Right renal pelvis (tissue), 4 donors: ENCODE data around the gene LGI1. TPM values are rescaled to one million over a fixed set of nuclear protein-coding genes. Genes with fewer than 3 reads are reported as not detected.

Experiments used
- DNase-seq, 4 donors: peaks; one replicate each; pipeline ENCODE4 v3.0.0-alpha.2; 2013; ENCODE audit warnings: low read depth in 4 of 4, low spot score in 3 of 4, missing footprints in 1 of 4
- polyA plus RNA-seq, 4 donors: library from polyadenylated mRNA; unstranded; fragments of 120-200 nt; gene quantifications; one replicate each; pipeline ENCODE4 v1.2.1, GENCODE V29; 2013; ENCODE audit not compliant: insufficient read length in 4 of 4

The LGI1 gene
- polyA plus RNA-seq, 4 donors: 4.5 to 8.2 (median 7.2) TPM

DNA sequence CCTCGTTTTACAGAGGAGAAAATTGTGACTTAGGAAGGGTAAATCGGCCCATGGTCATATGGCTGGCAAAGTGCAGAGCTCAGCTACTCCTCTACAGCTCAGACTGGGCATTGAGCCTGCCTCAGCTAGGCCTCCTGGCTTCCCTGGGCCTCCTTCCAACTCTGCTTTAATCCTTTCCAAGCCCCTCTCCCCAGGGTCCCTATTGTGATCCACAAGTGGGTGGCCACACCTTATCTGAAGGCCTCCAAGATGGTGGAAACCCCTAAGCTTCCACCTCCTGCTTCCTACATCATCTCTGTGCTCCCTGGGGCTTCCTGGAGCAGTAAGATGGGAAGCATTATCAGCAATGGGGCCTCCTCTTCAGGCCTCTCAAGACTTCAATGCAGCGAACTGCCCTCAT, 3.0 kb upstream of the LGI1 start:
- no peak for DNase-seq

DNA sequence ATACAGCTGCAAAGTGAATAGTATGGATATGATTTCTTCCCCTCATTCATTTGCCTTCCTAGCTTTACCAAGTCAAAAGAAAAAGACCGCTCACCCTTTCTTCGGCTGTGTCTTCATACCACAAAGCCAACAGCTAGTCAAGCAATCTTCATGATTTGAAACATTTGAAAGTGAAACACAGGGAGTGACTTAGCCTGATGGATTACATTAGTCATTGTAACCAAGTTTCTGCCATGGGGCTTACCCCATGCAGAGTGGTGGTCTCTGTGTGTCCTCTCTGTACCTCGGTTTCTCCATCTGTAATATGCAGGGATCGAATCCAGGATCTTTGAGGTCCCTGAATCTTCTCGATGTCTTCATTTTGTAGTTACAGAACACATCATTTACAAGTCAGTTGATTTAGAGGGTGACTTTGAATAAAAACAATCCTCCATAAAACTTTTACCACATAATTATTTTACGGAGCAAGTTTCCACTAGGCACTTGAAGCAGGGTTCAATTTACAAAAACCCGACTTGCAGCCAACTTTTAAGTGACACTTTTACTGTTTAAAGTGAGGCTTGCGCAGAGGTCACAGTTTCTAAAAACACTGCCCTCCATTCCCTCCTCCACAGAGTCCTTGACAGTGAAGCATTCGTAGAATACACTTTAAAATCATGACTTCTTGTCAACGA, 2.2 kb upstream of the LGI1 start:
- no peak for DNase-seq

DNA sequence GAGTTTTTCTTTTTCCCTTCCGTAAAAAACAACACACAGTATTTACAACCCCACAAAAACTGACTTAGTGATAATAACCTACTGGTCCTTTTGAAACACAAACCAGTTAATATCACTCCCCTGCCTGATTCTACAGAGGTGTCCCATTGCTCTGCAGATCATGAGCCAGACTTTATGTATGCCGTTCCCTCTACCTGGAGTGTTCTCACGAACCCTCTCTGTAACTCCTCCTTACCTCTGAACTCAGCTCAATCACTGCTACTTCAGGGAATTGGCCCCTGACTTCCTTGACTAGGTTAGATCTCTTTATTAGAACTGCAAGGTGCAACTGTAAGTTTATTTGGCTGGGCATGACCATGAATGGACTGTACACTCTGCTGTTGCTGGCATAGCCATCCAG, 1.6 kb upstream of the LGI1 start:
- no peak for DNase-seq

DNA sequence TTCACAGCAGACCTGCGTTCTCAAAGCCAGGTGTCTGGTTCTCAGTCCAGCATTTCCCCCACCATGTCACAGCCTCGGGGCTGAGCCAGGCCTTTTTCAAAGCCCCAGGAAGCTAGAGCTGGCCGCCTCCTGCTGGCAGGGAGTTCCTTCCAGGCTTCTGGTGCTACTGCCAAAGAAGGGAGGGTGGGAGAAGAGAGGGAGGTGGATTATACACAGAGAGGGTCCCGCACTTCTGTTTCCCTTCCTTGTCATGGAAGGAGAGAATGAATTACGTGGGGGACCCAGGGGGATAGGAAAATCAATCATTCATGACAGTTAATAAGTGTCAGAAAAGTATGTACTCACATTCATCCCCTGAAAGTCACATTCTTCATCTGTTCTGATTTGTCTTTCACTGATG, 600 bp upstream of the LGI1 start:
- no peak for DNase-seq

DNA sequence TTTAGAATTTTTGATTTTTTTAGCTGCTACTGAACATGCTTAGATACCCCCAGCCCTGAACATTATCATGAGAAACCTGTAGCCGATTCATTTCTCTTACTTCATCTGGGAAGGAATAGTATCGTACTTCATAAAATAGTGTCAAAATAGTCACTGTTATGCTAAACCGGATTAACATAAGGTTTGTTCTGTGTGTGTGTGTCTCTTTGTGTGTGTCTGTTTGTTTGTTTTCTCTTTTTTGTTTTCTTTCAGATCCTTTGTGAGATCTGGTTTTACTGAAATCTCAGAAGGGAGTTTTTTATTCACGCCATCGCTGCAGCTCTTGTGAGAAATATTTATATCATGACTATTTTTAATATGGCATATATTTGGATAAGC, 761 bp downstream of the LGI1 start:
- no peak for DNase-seq

DNA sequence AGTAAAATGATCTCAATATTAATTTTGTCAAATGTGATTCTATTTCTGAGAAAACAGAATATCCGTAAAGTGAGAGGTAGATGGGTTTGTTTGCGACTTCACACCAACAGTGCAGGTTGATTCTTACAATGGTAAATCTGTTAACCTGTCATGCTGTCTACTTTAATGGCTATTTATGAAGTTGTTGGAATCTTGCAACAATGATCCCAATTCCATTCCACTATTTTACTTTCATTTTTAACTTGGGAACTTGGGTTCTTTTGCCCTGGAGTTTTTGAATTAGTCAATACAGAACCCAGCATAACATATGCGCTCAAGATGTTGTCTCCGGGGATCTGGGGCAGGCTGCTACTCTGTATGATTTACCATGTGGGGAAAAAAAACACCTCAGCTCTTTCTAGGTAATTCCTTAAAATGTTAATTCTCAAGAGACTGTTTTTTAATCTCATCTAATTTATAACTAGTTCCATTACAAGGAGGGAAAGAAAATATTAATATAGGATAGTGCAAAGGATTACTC, 1.2 kb downstream of the LGI1 start:
- DNase-seq: no peak

DNA sequence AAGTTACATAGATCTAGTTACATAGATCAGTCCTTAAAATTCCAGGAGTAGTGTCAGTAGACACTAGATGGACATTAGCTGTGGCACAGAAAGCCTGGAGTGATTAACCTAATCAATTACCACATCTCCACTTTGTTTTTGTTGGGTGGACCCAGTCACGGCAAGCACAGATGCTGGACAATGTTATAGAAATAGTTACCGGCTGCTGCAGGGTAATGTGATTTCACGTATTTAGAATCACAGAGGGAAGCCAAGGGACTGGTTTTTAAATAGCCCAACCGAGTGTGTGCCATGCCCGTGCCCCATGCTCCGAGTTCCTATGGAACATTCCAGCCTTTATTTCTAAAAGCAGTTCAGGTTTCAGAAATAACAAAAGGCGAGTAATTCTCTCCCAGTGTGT, 2.8 kb downstream of the LGI1 start:
- DNase-seq: no peak

DNA sequence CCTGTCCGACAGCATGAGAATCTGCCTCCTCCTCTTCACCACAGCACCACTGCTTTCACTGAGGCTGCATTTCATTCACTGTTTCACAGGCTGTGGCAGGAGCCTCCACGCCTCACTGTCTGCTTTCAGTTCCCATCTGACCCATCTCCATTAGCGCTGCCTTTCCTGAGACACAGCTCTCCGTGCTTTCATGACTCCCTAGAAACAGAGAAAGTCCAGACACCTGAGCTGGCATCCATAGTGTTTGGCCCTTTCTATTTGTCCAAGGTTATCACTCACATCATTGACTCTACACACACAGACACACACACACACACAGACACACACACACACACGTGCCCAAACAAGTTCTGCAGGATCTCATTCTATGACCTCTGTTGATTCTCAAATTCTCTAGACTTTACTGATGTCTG, 5.2 kb downstream of the LGI1 start:
- DNase-seq: no peak

DNA sequence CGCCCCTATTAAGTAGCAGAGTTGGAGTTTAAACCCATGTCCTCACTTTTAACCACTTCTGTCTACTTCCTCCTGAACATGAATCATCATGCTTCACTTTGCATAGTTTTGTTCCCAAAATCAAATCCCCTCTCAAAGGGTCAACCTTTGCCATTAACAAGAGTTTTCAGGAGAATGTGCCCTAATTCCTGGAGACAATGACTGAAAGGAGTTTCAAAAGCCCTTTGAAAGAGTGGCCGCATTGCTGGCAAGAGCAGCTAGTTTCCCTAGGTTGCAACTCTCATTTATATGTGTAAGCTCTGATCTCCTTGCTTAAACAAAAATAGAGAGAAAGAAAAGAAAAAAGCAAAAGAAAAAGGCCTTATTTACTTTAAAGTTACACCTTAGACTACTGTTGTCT, 9.2 kb downstream of the LGI1 start:
- no peak for DNase-seq

DNA sequence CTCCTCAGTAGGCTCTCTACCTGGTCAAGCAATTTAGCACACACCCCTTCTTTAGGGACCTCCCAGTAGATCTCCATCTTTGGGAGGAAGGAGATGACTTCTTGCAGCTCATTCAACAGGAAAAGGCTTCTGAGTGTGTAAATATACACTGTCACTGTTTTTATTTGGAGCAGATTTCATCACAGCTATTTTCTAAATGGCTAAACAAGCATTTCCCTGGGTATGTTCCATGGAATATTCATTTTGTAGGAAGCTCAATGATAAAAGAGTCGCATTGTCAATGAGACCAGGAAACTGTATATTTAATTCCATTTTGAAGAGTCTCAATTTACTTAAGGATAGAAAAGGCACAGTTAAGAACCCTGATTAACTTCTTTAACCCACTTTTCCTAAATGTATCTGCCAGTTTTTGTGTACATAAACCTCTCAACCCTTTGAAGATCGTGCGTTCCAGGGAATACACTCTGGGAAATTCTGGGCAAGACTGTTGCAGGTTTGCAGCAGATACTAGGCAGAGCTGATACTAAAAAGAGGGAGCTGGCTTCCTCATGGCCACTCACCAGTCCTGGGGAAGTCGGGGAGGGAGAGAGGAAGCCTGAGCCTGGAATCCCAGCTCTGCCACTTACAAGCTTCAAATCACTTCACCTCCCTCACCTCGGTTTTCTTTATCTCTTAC, 10.1 kb downstream of the LGI1 start:
- no peak for DNase-seq

DNA sequence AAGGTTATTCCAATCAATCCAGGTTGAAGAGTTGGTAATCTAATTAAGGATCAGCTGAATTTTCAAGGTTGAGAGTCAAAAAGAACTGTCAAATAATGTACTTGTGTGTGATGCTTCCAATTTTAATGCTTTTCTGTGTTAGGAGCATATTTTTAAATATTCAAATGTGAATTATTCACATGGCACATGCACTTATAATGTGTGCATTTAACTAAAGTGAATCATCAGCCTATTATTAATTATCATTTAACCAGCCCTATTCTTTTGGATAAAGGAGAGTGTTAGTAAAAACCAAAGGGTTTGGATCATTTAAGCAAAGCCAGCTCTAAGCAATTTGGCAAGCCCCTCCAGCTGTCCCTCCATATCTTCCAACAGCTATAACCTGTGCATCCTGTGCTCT, 11.2 kb downstream of the LGI1 start:
- no peak for DNase-seq

DNA sequence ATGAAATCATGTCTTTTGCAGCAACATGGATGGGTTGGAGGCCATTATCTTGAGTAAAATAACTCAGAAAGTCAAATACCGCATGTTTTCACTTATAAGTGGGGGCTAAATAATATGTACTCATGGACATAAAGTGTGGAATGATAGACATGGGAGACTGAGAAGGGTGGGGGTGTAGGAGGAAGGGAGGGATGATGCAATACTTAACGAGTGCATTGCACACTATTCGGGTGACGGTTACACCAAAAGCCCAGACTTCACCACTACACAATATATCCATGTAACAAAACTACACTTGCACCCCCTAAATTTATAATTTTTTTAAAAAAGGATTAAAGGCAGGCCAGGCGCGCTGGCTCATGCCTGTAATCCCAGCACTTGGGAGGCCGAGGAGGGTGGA, 13.6 kb downstream of the LGI1 start:
- DNase-seq: no peak

DNA sequence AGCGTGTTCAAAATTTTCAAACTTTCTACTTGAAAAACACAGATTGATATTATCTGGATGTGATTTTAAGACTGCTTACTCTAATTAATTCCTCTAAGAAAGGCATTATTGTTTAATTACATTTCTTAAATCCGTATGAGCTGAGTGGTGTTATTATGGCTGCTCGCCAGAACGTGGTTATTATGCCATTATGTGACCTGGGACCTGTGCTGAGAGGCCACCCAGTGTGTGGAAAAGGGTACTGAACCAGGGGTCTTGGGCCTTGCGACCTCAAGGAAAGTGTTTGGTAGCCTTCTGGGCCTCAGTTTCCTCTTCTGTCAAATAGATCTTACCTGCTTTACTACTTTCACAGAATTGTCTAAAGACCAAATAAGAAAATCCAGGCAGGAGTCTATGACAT, 15.4 kb downstream of the LGI1 start:
- DNase-seq: no peak

DNA sequence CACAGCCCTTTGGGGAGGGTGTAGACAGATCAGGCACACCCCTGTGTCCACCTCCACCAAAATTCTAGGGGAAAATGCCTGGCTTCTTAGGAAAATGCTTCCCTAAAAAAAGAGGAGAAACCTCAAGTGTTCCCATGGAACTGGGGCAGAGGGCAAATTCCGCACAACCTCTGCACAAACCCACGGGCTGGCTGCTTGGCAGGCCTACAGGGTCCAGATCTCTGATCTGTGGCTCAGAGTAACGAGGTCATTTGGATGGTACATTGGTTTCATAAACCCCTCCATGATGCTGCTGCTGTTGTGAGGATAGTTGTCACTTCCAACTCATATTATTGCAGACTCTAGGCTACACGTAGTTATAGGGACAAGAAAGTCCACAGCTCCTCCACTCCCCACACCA, 16.0 kb downstream of the LGI1 start:
- DNase-seq: no peak

DNA sequence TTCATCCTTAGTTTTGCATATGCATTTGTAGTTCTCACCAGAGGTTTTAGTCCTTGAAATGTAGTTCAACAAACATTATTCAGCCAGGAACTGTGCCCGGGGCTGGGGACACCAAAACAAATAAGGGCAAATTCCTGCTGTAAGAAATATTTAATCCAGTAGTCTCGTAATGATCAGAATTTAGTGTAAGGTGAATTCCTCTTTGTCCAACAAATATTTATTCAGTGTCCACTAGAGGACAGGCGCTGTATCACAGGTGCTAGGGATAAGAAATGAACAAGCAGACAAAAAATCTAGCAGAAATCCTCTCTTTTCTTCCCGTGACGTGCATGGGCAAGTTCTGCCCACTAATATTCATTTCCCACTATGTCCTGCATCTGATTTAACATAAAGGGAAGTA, 17.6 kb downstream of the LGI1 start:
- no peak for DNase-seq

DNA sequence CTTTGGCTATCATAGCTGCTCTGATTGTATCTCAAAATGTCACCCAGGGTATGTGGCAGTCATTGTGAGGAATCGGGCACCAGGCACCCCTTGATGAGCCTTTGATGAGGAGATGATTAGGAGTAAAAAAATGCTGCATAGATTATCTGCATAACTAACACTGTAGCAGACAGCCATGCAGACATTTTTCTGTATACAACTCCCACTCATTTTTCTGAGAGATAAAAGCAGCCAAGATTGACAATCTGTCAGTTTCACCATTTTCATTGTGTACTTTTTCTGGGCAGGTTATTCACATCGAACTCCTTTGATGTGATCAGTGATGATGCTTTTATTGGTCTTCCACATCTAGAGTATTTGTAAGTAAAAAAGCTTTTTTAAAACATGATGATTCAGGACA, 19.4 kb downstream of the LGI1 start:
- DNase-seq: no peak

DNA sequence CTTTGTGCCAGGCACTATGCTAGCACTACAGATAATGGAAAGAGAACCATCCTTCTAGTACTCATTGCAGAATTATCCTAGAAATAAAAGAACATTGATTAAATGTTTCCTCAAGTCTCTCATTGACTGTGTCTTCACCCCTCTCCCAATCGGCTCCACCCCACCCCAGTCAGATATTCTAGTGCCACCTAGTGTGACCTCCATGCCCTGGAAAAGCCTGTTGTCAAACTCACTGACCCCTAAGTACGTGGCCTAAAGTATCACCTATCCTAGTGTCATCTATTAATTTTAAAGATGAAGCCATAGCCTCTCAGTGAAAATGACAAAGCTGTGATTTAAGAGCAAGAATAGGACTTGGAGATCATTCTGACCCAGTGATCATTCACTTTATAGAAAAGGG, 26.3 kb downstream of the LGI1 start:
- no peak for DNase-seq

DNA sequence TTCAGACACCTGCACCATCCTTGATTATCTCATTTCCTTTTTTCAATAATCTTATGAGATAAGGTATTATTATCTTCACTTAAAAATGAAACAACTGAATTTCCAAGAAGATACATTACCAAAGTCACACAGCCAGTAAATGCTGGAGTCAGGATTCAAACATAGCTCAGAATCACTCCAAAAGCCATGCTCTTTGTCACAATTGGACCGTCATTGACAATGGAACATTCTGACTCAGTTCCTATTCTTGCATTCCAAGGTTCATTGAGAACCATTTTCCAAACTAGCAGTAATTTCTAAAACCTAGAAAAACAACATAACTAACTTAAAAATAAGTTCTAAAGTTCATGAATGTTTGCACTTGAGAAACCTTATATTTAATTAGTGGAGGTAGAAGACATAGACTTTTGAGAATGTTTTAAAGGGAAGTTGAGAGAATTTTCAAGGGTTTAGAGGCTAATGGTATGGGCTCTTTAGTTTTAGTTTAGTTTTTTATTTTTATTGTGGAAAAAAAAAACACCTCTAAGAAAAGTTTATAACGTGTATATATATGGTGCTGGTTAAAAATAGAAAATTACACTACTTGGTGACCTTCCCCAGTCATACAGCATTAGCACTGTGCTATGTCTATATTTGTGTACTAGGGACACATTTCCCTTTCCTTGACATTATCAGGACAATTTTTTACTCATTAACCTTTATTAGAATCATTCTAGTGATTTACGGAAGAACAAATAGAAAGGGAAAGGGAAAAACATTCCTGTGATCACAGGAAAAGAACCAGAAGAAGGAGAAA, 30.9 kb downstream of the LGI1 start:
- DNase-seq: no peak

DNA sequence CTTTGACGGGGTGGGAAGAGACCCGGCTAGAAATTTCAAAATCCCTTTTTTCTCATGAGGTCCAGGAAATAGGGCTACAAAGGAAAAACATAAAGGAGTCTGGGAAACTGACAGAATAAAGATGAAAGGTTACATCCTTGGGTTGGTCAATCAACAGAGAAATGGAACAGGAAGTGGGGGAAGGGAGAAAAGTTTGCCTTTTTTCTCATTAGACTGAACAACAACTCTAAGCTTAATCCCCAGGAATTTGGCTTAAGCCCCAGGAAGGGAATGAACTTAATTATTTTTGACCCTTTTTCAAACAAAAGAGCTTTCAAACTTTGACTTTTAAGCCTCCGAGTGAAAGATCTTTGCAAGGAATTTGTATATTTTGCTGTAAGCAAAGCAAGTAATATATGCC, 32.7 kb downstream of the LGI1 start:
- DNase-seq: no peak

DNA sequence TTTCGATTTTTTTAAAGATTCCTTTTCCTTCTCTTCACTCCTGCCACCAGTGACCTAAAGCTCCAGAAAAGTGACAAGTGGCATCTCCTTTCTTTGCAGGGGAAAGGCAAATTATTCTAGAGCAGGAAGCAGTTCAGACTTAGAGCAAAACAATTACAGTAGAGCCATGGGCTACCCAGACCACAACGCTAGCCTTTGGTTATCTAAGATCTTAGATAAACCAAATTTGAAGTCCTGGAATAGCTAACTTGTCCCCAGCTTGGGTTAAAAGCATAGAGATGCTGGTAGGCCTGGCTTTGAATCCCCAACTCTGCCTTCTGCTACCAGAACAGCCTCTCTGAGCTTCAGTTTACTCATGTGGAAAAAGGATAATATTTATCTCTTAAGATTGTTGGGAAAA, 38.4 kb downstream of the LGI1 start:
- no peak for DNase-seq

DNA sequence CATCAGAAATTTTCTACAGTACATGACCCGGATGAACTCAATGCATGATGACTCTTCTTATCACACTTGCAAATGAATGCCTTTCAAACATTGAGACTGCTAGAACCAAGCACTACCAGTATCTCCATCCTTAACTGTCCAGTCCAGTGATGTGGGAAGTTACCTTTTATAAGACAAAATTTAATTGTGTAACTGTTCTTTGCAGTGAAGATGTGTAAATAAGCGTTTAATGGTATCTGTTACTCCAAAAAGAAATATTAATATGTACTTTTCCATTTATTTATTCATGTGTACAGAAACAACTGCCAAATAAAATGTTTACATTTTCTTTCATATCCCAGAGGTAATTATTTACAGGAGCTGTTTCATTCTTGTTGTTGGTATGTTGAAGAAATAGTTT, 40.1 kb downstream of the LGI1 start:
- DNase-seq: no peak
